Fibroblast of lung (primary cell): ENCODE results near the gene MARVELD1. TPM values are rescaled to one million over a fixed set of nuclear protein-coding genes. Genes with fewer than 3 reads are reported as not detected.

Experiments
- DNase-seq, 2 donors: peaks; one replicate each; pipeline versions ENCODE4 v3.0.0 to v3.0.0-alpha.2; 2010; ENCODE audit warnings: low read depth in 2 of 2
- H2AFZ ChIP-seq: 2 replicates; pipeline ENCODE4 v1.5.1; 2012; ENCODE audit warnings: low read length, control low read depth, inconsistent platforms
- H3K27ac ChIP-seq: 2 replicates; pipeline ENCODE4 v1.5.1; 2011; ENCODE audit warnings: low read length, control low read depth; ENCODE audit not compliant: insufficient read depth
- H3K27me3 ChIP-seq: 2 replicates; pipeline ENCODE4 v1.5.1; 2011; ENCODE audit warnings: mild to moderate bottlenecking, low read length; ENCODE audit not compliant: control insufficient read depth, insufficient read depth
- H3K36me3 ChIP-seq: 2 replicates; pipeline ENCODE4 v1.5.1; 2011; ENCODE audit warnings: low read length; ENCODE audit not compliant: control insufficient read depth, insufficient read depth
- H3K4me1 ChIP-seq: 2 replicates; pipeline ENCODE4 v1.5.1; 2011; ENCODE audit warnings: low read length; ENCODE audit not compliant: control insufficient read depth, insufficient read depth; ENCODE audit errors: extremely low read depth
- H3K4me2 ChIP-seq: 2 replicates; pipeline ENCODE4 v1.5.1; 2011; ENCODE audit warnings: low read length, control low read depth; ENCODE audit not compliant: insufficient read depth; ENCODE audit errors: extremely low read depth
- H3K4me3 ChIP-seq, 4 experiments: fragments of 200-600 bp in 1 of 4; sonication (generic) in 1 of 4; replicated peaks in 1 of 4; 2 replicates each; pipeline ENCODE4 v1.5.1; 2011 to 2016; ENCODE audit warnings: low read length in 4 of 4, low read depth in 3 of 4, mild to moderate bottlenecking in 3 of 4, control low read depth in 2 of 4, inconsistent platforms in 1 of 4, mixed read lengths in 1 of 4; ENCODE audit not compliant: insufficient read depth in 1 of 4; ENCODE audit errors: control extremely low read depth in 1 of 4
- H3K79me2 ChIP-seq: 2 replicates; pipeline ENCODE4 v1.5.1; 2012; ENCODE audit warnings: mild to moderate bottlenecking, low read length, inconsistent platforms; ENCODE audit not compliant: control insufficient read depth, insufficient read depth
- H3K9ac ChIP-seq: 2 replicates; pipeline ENCODE4 v1.5.1; 2011; ENCODE audit warnings: mild to moderate bottlenecking, low read length, control low read depth; ENCODE audit not compliant: insufficient read depth
- H3K9me3 ChIP-seq: 2 replicates; pipeline ENCODE4 v1.5.1; 2012; ENCODE audit warnings: low read depth, low read length; ENCODE audit not compliant: control insufficient read depth, insufficient read depth
- H4K20me1 ChIP-seq: 2 replicates; pipeline ENCODE4 v1.5.1; 2011; ENCODE audit warnings: low read length; ENCODE audit not compliant: control insufficient read depth, insufficient read depth; ENCODE audit errors: extremely low read depth
- EZH2 ChIP-seq: IDR thresholded peaks from 2 replicates; pipeline ENCODE4 v1.5.1; 2012; ENCODE audit warnings: low read length, control low read depth, mild to moderate bottlenecking; ENCODE audit errors: missing control alignments
- polyA plus RNA-seq, 2 donors: library from polyadenylated mRNA; depleted of rRNA in 1 of 2; stranded (reverse) in 1 of 2; unstranded in 1 of 2; fragments of >200 nt; gene quantifications; 2 replicates each; pipeline ENCODE4 v1.2.1, GENCODE V29; 2011 to 2012; ENCODE audit warnings: missing spikeins in 1 of 2
- total RNA-seq: library from RNA; depleted of rRNA; stranded (reverse); fragments of >200 nt; gene quantifications from 2 replicates; pipeline ENCODE4 v1.2.1, GENCODE V29; 2014
- TF ChIP-seq, protein P1 (sequence below), 2 donors: IDR thresholded peaks in 1 of 2; conservative IDR thresholded peaks in 1 of 2; 1 replicate in 1 of 2; 2 replicates in 1 of 2; pipeline ENCODE4 v1.5.1; 2011 to 2012; ENCODE audit warnings: low read length in 2 of 2, control low read depth in 1 of 2, inconsistent platforms in 1 of 2, low read depth in 1 of 2, mild to moderate bottlenecking in 1 of 2

MARVELD1 gene
- total and polyA plus RNA-seq, 2 donors (not counting 1 experiment from before 2014, with no cell fraction given), result 16.3 to 132 TPM

- Histone ChIP-seq H3K9me3 (no peaks in the 10 kb centered on the region), H3K4me3 (no peak overlapping the region), H3K9ac (no peak overlapping the region), H3K27me3 (no peaks in the 10 kb centered on the region), H4K20me1 (no peaks in the 10 kb centered on the region), H3K79me2 (no peaks in the 10 kb centered on the region), H2AFZ (no peak overlapping the region), H3K27ac (no peak overlapping the region), H3K4me1 (no peaks in the 10 kb centered on the region), H3K4me2 (no peak overlapping the region), H3K36me3 (peaks cover 11% of the 10 kb centered on the region)
- TF ChIP-seq EZH2, result no peak
- TF ChIP-seq, protein P1, sequence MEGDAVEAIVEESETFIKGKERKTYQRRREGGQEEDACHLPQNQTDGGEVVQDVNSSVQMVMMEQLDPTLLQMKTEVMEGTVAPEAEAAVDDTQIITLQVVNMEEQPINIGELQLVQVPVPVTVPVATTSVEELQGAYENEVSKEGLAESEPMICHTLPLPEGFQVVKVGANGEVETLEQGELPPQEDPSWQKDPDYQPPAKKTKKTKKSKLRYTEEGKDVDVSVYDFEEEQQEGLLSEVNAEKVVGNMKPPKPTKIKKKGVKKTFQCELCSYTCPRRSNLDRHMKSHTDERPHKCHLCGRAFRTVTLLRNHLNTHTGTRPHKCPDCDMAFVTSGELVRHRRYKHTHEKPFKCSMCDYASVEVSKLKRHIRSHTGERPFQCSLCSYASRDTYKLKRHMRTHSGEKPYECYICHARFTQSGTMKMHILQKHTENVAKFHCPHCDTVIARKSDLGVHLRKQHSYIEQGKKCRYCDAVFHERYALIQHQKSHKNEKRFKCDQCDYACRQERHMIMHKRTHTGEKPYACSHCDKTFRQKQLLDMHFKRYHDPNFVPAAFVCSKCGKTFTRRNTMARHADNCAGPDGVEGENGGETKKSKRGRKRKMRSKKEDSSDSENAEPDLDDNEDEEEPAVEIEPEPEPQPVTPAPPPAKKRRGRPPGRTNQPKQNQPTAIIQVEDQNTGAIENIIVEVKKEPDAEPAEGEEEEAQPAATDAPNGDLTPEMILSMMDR (conservative IDR thresholded peaks at IDR 0.05 in 1 of 2, IDR thresholded peaks at IDR 0.05 in 1 of 2; ENCODE audit: low read depth in 1 of 2, low read length in 2 of 2), result no peak
- no peak for DNase-seq
Measured at GRCh38 chr10:97760461-97761257, 47.1 kb downstream of the MARVELD1 start.

DNA sequence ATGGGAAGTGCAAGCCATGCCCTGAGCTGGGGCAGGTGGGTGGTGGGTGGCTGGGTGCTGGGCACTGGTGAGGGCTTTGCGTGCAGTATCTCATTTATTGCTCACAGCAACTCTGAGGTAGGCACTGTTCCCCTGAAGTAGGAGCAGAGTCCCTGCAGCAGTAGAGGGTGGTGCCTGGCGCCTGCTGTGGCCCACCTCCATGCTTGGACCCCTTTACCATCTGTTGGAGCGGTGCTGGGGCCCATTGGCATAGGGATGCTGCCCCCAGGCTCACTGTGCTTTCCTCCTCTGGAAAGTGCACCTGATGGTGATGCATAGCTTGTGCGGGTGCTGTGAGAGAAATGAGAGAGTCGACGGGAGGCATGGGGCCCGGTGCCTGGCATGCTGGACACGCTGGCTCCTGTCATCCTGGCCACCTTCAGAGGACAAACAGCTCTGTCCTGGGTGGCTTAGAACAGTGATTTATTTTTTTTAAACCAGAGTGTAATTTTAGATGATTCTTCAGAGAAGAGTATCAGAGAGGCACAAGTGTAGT lies 47.9 kb downstream of the MARVELD1 start:
- Histone ChIP-seq H3K9me3 (no peaks in the 10 kb centered on the region), H3K36me3 (peaks cover 10% of the 10 kb centered on the region), H4K20me1 (no peaks in the 10 kb centered on the region), H3K4me3 (no peak overlapping the region), H3K4me2 (no peak overlapping the region), H2AFZ (no peak overlapping the region), H3K27ac (no peak overlapping the region), H3K79me2 (no peaks in the 10 kb centered on the region), H3K9ac (no peak overlapping the region), H3K27me3 (no peaks in the 10 kb centered on the region), H3K4me1 (no peaks in the 10 kb centered on the region)
- no peak for DNase-seq
- TF ChIP-seq, protein P1 (conservative IDR thresholded peaks at IDR 0.05 in 1 of 2, IDR thresholded peaks at IDR 0.05 in 1 of 2; ENCODE audit: low read depth in 1 of 2, low read length in 2 of 2), result no peak
- TF ChIP-seq EZH2, result no peak

DNA sequence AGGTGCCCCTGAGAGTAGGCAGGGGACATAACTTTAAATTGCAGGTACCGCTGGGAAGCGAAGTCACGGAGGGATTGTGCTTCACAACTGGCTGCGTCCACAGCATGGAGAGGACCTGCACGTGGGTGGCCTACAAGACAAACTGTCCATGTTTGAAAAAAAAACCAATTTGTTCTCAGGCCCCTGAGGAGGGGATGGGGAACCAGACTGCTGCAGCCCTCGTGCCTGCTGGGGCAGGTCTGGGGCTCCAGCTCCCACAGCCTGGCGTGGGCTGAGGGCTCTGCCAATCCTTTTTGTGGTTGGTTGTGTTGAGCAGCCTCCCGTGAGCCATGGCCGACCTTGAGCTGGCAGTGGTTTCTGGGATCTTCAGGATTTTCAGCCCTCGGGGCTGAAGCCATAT lies 48.5 kb downstream of the MARVELD1 start:
- Histone ChIP-seq H3K79me2 (no peaks in the 10 kb centered on the region), H3K9ac (no peak overlapping the region), H4K20me1 (no peaks in the 10 kb centered on the region), H3K9me3 (no peaks in the 10 kb centered on the region), H3K36me3 (peaks cover 9% of the 10 kb centered on the region), H3K4me3 (no peak overlapping the region), H3K4me2 (no peak overlapping the region), H3K4me1 (no peaks in the 10 kb centered on the region), H2AFZ (no peak overlapping the region), H3K27ac (no peak overlapping the region), H3K27me3 (no peaks in the 10 kb centered on the region)
- TF ChIP-seq, protein P1 (conservative IDR thresholded peaks at IDR 0.05 in 1 of 2, IDR thresholded peaks at IDR 0.05 in 1 of 2; ENCODE audit: low read depth in 1 of 2, low read length in 2 of 2), result no peak
- no peak for TF ChIP-seq EZH2
- DNase-seq, result no peak
